ENCODE data around the gene HAT1.

The HAT1 gene

DNA sequence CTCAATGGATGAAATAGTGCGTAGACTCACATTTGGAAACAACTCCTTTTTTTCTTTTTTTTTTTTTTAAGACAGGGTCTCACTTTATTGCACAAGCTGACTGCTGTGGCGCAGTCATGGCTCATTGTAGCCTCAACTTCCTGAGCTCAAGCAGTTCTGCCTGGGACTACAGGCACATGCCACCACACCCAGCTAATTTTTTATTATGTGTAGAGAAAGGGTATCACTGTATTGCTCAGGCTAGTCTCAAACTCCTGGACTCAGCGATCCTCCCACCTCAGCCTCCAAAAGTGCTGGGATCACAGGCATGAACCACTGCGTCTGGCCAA is 17.4 kb downstream of the HAT1 start:
- no peaks in the 10 kb centered on the region for H3K9me3 ChIP-seq
- H3K36me3 ChIP-seq = peaks cover 0 to 4% (median 0%) of the 10 kb centered on the region in 3 donors
- H3K4me1 ChIP-seq = no peaks in the 10 kb centered on the region
- TF ChIP-seq CTCF (IDR thresholded peaks at IDR 0.05) = no peak
- no peak overlapping the region for H3K27ac ChIP-seq
- H3K4me3 ChIP-seq = no peak overlapping the region
- no peak for DNase-seq
- H3K27me3 ChIP-seq = no peaks in the 10 kb centered on the region
- intact Hi-C loops (cut with DNase I; ENCODE audit: low total_unique reads) = no loop called here

DNA sequence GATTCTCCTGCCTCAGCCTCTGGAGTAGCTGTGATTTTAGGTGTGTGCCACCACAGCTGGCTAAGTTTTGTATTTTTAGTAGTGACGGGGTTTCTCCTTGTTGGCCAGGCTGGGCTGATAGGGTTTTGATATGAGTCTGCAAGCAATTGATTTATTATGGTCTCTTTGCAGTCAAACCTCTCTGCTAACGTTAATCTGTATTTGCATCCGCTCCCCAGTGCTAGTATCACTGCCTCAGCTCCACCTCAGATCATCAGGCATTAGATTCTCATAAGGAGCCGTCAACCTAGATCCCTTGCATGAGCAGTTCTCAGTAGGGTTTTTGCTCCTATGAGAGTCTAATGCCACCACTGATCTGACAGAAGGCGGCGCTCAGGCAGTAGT is 19.0 kb downstream of the HAT1 start:
- Histone ChIP-seq H3K27me3 (no peaks in the 10 kb centered on the region), H3K4me3 (no peak overlapping the region), H3K36me3 (peaks cover 0 to 4% (median 0%) of the 10 kb centered on the region in 3 donors), H3K9me3 (no peaks in the 10 kb centered on the region), H3K27ac (no peak overlapping the region), H3K4me1 (no peaks in the 10 kb centered on the region)
- no peak for DNase-seq
- no peak for TF ChIP-seq CTCF (IDR thresholded peaks at IDR 0.05)
- intact Hi-C loops (cut with DNase I; ENCODE audit: low total_unique reads) = no loop called here

GRCh38 chr2:171943869-171944268 is 21.6 kb downstream of the HAT1 start:
- no peaks in the 10 kb centered on the region for H3K27me3 ChIP-seq
- DNase-seq = no peak
- H3K36me3 ChIP-seq = peaks cover 0 to 18% (median 7%) of the 10 kb centered on the region in 3 donors
- H3K4me3 ChIP-seq = no peak overlapping the region
- intact Hi-C loops (cut with DNase I; ENCODE audit: low total_unique reads) = no loop called here
- H3K27ac ChIP-seq = no peak overlapping the region
- TF ChIP-seq CTCF (IDR thresholded peaks at IDR 0.05) = no peak
- no peaks in the 10 kb centered on the region for H3K9me3 ChIP-seq
- H3K4me1 ChIP-seq = no peaks in the 10 kb centered on the region

GRCh38 chr2:171952276-171952675 is 30.0 kb downstream of the HAT1 start:
- H3K4me3 ChIP-seq = no peak overlapping the region
- intact Hi-C loops (cut with DNase I; ENCODE audit: low total_unique reads) = no loop called here
- no peak for TF ChIP-seq CTCF (IDR thresholded peaks at IDR 0.05)
- no peaks in the 10 kb centered on the region for H3K9me3 ChIP-seq
- no peak overlapping the region for H3K27ac ChIP-seq
- H3K4me1 ChIP-seq = no peaks in the 10 kb centered on the region
- H3K27me3 ChIP-seq = no peaks in the 10 kb centered on the region
- peaks cover 4 to 22% (median 4%) of the 10 kb centered on the region in 3 donors for H3K36me3 ChIP-seq
- no peak for DNase-seq

GRCh38 chr2:171952748-171953147 is 30.5 kb downstream of the HAT1 start:
- Histone ChIP-seq H3K4me1 (no peaks in the 10 kb centered on the region), H3K27me3 (no peaks in the 10 kb centered on the region), H3K36me3 (peaks cover 0 to 17% (median 4%) of the 10 kb centered on the region in 3 donors), H3K4me3 (no peak overlapping the region), H3K27ac (no peak overlapping the region), H3K9me3 (no peaks in the 10 kb centered on the region)
- no peak for TF ChIP-seq CTCF (IDR thresholded peaks at IDR 0.05)
- intact Hi-C loops (cut with DNase I; ENCODE audit: low total_unique reads) = no loop called here
- no peak for DNase-seq

GRCh38 chr2:171956135-171956825 is 34.0 kb downstream of the HAT1 start:
- no peak overlapping the region for H3K27ac ChIP-seq
- no peaks in the 10 kb centered on the region for H3K9me3 ChIP-seq
- no peak for TF ChIP-seq CTCF (IDR thresholded peaks at IDR 0.05)

More at GRCh38 chr2:171956135-171956825, 34.0 kb downstream of the HAT1 start:
- peaks cover 0 to 11% (median 4%) of the 10 kb centered on the region in 3 donors for H3K36me3 ChIP-seq
- no peak overlapping the region for H3K4me3 ChIP-seq
- no peaks in the 10 kb centered on the region for H3K27me3 ChIP-seq
- peaks cover 0 to 7% (median 0%) of the 10 kb centered on the region in 4 donors for H3K4me1 ChIP-seq
- intact Hi-C loops (cut with DNase I; ENCODE audit: low total_unique reads) = no loop called here
- DNase-seq = no peak

All from tibial artery (tissue), 4 donors.